ENCODE results near the gene RFLNA.

GRCh38 chr12:124318278-124319020, 23.6 kb downstream of the RFLNA start:
- TF ChIP-seq CTCF (conservative IDR thresholded peaks at IDR 0.05; ENCODE audit: low read length) (no peak), EZH2phosphoT487 (IDR thresholded peaks at IDR 0.05; ENCODE audit: borderline replicate concordance, low read depth, low read length) (no peak)
